ENCODE measurements around the gene NKD1.

Gene NKD1

DNA sequence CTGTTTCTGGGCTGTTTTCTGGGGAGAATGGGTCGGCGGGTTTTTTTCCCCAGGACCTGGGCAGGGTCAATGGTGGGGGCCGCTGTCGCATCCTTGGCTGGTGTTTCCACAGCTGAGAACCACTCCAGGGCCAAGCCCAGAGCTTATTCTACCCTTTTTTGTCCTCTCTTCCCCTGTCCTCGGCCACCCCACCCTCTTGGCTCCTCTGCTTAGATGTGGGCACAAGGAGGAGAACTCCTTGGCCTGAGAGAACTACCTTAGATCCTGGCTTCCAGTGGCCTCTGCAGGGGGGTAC, 149.2 kb downstream of the NKD1 start:
- no peak for DNase-seq
- no peak overlapping the region for H4K91ac ChIP-seq (ENCODE audit: low read length)
- no peak overlapping the region for H2BK5ac ChIP-seq (ENCODE audit: low read depth, low read length, poor library complexity, severe bottlenecking)
- no peaks in the 10 kb centered on the region for H3K9me3 ChIP-seq (ENCODE audit: control insufficient read depth, low read length)
- no peak overlapping the region for H3K23ac ChIP-seq (ENCODE audit: low read length in 2 of 2)
- H2AFZ ChIP-seq (ENCODE audit: low read depth, low read length), result no peak overlapping the region
- H3K4me2 ChIP-seq (ENCODE audit: low read length, poor library complexity, severe bottlenecking), result no peak overlapping the region
- H2BK12ac ChIP-seq (ENCODE audit: low read length in 2 of 2), result no peak overlapping the region
- H3K9ac ChIP-seq (ENCODE audit: low read length), result peak overlapping the region; percentile 79
- H3K18ac ChIP-seq (ENCODE audit: low read depth in 1 of 2, low read length in 2 of 2), result no peak overlapping the region
- 88% methylated on average over 5 of the region's 5 CpGs for WGBS
- H4K8ac ChIP-seq (ENCODE audit: low read length), result no peak overlapping the region
- H3K4me3 ChIP-seq (ENCODE audit: insufficient read depth in 1 of 2, low read depth in 1 of 2, low read length in 2 of 2), result peak overlapping the region in 1 of 2 experiments; percentile 70
- H2AK5ac ChIP-seq (ENCODE audit: low read length, severe bottlenecking), result no peak overlapping the region
- H3K36me3 ChIP-seq (ENCODE audit: control insufficient read depth in 1 of 2, insufficient read depth in 2 of 2, low read depth in 1 of 2, low read length in 2 of 2), result no peaks in the 10 kb centered on the region
- no peaks in the 10 kb centered on the region for H3K79me1 ChIP-seq (replicated peaks; ENCODE audit: low read length, poor library complexity, severe bottlenecking)
- no peak overlapping the region for H3K14ac ChIP-seq (ENCODE audit: low read length in 2 of 2)
- no peak overlapping the region for H3K4ac ChIP-seq (ENCODE audit: low read depth in 1 of 2, low read length in 2 of 2)
- peaks cover 22 to 26% of the 10 kb centered on the region in 2 experiments for H3K27me3 ChIP-seq (ENCODE audit: control insufficient read depth in 1 of 2, insufficient read depth in 1 of 2, low read length in 2 of 2)
- H3K4me1 ChIP-seq (ENCODE audit: control insufficient read depth, insufficient read depth, low read depth, low read length), result peaks cover 18% of the 10 kb centered on the region
- no peak overlapping the region for H2BK120ac ChIP-seq (ENCODE audit: low read depth, low read length)
- no peak overlapping the region for H3K27ac ChIP-seq (ENCODE audit: low read length, poor library complexity, severe bottlenecking)
- no peak overlapping the region for H2BK15ac ChIP-seq (ENCODE audit: low read depth, poor library complexity, severe bottlenecking)

DNA sequence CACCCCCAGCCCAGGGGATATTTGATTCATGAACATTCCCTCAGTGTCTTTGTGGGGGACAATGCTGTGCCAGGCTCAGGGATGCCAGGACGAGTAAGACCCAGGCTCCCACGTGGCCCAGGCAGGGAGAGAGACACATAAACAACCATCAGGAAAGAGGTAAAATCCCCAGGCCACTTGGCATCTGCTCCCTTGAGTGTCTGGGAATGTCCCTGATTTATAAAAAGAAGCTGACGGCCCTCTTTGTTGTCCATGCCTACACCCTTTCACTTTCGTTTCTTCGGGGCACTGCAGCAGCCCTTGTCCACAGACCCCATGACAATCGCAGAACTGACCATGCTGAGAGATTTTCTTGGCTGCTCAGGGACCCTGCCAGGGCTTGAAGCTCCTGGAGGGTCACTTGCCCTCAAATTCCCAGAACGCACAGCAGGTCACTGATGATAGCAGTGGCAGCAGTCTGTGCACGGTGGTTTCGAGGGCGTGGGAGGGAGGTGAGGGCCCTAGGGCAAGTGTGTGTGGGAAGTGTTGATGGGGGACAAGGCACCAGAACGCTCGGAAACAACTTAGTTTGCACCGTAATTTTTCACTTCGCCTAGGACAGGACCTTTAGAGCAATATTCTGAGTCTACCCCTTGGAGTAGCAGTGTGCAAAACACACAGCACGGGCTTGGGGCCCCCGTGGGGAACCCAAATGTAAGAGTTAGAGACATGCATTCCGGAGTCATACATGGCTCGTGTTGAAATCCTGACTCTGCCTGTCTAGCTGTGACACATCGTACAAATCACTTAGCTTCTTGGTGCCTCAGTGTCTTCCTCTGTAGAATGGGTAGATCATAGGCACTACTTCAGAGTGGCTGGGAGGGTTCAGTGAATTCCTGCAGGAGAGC, 149.9 kb downstream of the NKD1 start:
- H3K79me1 ChIP-seq (replicated peaks; ENCODE audit: low read length, poor library complexity, severe bottlenecking), result no peaks in the 10 kb centered on the region
- H4K91ac ChIP-seq (ENCODE audit: low read length), result no peak overlapping the region
- DNase-seq, result peak; percentile 61
- H3K4me1 ChIP-seq (ENCODE audit: control insufficient read depth, insufficient read depth, low read depth, low read length), result peaks cover 12% of the 10 kb centered on the region
- H3K36me3 ChIP-seq (ENCODE audit: control insufficient read depth in 1 of 2, insufficient read depth in 2 of 2, low read depth in 1 of 2, low read length in 2 of 2), result no peaks in the 10 kb centered on the region
- no peak overlapping the region for H2BK120ac ChIP-seq (ENCODE audit: low read depth, low read length)
- H3K9ac ChIP-seq (ENCODE audit: low read length), result peak overlapping the region; percentile 79
- no peak overlapping the region for H3K27ac ChIP-seq (ENCODE audit: low read length, poor library complexity, severe bottlenecking)
- H3K4ac ChIP-seq (ENCODE audit: low read depth in 1 of 2, low read length in 2 of 2), result no peak overlapping the region
- H3K4me3 ChIP-seq (ENCODE audit: insufficient read depth in 1 of 2, low read depth in 1 of 2, low read length in 2 of 2), result peak overlapping the region in 1 of 2 experiments; percentile 70
- no peak overlapping the region for H3K23ac ChIP-seq (ENCODE audit: low read length in 2 of 2)
- no peak overlapping the region for H2BK15ac ChIP-seq (ENCODE audit: low read depth, poor library complexity, severe bottlenecking)
- no peak overlapping the region for H3K14ac ChIP-seq (ENCODE audit: low read length in 2 of 2)
- H3K27me3 ChIP-seq (ENCODE audit: control insufficient read depth in 1 of 2, insufficient read depth in 1 of 2, low read length in 2 of 2), result peaks cover 15 to 18% of the 10 kb centered on the region in 2 experiments
- no peaks in the 10 kb centered on the region for H3K9me3 ChIP-seq (ENCODE audit: control insufficient read depth, low read length)
- no peak overlapping the region for H2AK5ac ChIP-seq (ENCODE audit: low read length, severe bottlenecking)
- WGBS, result 76% methylated on average over 19 of the region's 19 CpGs
- no peak overlapping the region for H4K8ac ChIP-seq (ENCODE audit: low read length)
- H2BK12ac ChIP-seq (ENCODE audit: low read length in 2 of 2), result no peak overlapping the region
- no peak overlapping the region for H2BK5ac ChIP-seq (ENCODE audit: low read depth, low read length, poor library complexity, severe bottlenecking)
- no peak overlapping the region for H2AFZ ChIP-seq (ENCODE audit: low read depth, low read length)
- H3K4me2 ChIP-seq (ENCODE audit: low read length, poor library complexity, severe bottlenecking), result no peak overlapping the region
- no peak overlapping the region for H3K18ac ChIP-seq (ENCODE audit: low read depth in 1 of 2, low read length in 2 of 2)

Data from mesenchymal stem cell (in vitro differentiated cells and primary cell).